HG03103 (cell line): ENCODE measurements around the gene TTC23.
"Not testable (repeated sequence)": the region's sequence is repeated elsewhere in the genome, so short reads cannot be mapped to it uniquely, and the experiment has no call there.

Experiments used
- ATAC-seq: cut with Tn5 transposase; IDR thresholded peaks from one replicate; pipeline ENCODE4 v1.9.1; 2021; ENCODE audit warnings: low read depth; ENCODE audit not compliant: unreplicated experiment

Gene TTC23

DNA sequence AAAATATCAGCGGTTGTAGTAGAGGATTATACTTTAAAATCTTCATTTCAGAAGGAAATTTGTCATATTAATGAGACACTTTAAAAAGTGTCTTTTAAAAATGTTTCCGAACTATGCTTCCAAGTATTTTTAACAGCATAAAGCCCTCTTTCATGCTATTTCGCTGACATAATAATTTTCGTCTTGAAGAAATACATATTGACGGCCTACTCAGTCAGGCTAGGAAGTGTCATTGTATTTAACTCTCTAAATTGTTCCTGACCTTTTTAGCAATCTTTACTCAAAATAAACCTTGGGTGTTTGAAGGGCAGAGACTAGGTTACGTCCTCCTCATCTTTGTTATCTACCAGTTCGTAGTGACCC, 1.1 kb upstream of the TTC23 start:
- no peak for ATAC-seq

DNA sequence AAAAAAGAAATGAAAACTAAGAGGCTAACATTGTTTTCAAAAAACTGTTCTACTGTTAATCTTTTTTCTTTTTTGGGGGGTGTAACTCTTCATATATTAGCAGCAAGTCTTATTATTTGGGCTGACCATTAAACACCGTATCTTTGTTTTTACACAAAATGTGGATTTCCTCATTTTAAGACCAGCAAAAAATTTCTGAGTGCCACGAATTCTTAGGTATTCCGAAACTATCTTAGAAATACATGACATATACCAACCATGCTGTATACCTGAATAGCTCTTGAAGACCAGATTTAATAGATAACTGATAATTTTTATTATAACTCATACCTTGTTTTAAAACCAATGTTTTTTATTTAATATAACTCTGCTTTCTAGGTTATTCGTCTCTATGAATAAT, 620 bp upstream of the TTC23 start:
- no peak for ATAC-seq

DNA sequence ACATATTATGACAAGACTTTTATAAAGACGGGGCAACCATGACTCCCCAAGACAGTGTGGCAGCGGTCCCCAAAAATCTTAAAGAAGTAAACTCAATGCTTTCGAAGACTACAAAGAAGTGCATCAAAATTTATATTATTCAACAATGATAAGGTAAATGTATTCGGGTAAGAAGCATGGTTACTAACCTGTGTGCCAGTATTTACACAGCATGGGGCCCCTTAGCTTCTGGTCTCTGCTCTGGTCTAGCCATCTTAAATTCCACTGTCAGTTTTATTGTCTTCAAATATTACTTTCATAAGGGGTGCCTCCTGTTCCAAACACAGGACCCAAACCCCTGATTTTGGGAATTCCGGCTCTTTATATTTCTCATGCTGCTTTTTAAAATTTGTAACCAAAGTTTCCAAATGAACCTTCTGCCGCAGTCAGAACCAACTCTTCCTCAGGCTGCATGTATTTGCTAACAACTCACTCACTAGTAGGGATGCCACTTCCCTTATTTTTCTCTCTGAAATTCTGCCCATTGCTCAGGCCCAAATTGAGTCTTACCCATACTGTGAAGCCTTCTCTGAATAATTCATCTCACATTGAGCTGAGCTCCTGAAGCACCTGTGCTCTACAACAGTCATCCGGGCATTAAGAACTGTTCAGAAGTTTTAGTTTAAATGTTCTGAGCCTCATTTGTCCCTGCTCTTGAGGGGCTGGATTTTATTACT, 1.2 kb downstream of the TTC23 start:
- no peak for ATAC-seq

DNA sequence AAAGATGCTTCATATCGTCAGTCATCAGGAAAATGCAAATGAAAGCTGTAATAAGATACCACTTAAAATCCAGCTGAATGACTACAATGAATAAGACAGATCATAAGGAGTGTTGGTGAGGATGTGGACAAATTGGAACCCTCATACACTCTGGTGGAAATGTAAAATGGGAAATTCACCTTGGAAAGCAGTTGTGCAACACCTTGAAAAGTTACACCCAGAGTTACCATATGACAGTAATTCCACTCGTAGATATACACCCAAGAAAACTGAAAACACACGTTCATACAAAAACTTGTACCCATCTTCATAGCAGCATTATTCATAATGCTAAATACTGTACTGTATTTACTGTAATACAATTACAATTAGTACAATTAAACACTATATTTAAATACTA, 2.3 kb downstream of the TTC23 start:
- ATAC-seq, result no peak

DNA sequence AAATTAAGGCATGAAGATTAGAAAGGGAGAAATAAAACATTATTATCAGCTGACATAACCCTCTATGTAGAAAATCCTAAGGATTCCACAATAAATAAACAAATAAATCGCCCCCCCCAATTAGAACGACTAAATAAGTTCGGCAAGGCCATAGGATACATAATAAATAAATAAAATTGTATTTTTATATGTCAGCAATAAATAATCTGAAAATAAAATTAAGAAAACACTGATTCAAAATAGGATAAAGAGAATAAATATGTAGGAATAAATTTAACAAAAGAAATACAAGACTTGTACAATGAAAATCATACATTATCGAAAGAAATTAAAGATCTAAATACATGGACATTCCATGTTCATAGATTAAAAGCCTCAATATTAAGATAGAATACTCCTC, 5.1 kb downstream of the TTC23 start:
- no peak for ATAC-seq

DNA sequence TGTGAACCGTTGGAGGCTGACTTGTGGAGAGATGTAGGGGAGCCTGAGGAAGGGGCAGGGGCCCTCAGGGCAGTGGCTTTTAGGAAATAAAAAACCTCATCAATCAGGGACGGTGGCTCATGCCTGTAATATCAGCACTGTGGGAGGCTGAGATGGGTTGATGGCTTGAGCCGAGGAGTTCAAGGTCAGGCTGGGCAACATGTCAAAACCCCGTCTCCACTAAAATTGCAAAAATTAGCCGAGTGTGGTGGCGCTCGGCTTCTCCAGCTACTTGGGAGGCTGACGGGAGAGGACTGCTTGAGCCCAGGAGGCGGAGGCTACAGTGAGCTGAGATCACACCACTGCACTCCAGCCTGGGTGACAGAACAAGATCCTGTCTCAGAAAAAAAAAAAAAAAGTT, 7.6 kb downstream of the TTC23 start:
- ATAC-seq, result no peak

DNA sequence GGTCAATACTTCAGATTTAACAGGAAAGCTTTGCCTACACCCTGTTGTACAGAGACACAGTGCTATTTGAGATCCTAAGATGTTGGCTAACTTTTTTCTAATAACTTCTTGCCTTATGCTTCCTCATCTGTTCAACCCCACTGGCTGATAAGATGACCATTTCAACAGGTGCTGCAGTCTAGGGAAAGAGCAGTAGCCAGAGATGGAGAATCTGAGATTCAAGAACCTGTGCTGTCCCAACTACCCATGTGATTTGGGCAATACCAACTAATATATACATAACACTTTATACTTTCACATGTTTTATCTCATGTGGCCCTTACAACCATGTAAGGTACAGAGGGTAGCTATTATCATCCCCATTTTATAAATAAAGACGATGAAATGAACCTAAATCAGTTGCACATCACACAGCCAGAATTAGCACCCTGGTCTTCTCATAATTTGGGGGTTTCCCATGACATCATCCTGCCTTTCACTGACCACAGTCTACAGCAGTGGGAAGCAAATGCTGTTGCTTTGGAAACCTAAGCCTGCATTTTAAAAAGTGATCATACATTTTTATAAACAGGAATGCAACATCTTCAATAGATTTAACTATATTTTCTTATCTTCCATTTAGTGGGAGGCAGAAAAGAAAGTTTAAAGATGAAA, 9.7 kb downstream of the TTC23 start:
- ATAC-seq, result peak; percentile 88

DNA sequence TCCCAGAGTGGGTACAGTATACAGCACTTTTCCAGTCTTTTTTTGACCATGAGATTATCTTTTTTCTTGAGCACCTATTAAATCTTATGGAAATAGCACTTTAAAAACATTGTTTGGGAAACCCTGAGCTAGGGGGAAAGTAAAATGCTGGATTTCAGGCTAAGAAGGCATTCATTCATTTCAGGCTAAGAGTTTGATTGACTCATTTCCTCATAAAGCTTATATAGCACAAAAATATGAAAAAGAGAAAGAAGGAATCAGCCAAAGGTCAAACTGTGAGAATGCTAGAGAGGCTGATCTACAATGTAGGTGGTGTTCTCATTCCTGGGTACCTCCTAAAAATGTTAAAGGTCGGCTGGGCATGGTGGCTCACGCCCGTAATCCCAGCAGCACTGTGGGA, 10.5 kb downstream of the TTC23 start:
- no peak for ATAC-seq

DNA sequence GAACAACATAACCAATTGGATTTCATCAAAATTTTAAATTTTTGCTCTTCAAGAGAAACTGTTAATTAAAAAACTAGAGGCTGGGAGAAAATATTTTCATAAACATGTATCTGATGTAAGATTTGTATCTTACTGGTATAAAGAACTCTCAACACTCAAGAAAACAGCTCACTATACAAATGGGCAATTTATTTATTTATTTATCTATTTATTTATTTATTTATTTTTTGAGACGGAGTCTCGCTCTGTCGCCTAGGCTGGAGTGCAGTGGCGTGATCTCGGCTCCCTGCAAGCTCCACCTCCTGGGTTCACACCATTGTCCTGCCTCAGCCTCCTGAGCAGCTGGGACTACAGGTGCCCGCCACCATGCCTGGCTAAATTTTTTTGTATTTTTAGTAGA, 15.2 kb downstream of the TTC23 start:
- not testable (repeated sequence) for ATAC-seq

DNA sequence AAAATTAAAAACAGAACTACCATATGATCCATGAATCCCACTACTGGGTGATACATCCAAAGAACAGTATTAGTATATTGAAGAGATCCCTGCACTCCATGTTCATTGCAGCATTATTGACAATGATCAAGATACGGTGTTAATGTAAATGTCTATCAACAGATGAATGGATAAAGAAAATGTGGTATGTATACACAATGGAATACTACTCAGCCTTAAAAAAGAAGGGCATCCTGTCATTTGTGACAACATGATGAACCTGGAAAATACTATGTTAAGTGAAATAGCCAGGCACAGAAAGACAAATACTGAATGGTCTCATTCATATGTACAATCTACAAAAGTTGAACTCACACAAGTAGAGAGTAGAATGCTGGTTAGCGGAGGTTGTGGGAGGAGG, 16.6 kb downstream of the TTC23 start:
- no peak for ATAC-seq

DNA sequence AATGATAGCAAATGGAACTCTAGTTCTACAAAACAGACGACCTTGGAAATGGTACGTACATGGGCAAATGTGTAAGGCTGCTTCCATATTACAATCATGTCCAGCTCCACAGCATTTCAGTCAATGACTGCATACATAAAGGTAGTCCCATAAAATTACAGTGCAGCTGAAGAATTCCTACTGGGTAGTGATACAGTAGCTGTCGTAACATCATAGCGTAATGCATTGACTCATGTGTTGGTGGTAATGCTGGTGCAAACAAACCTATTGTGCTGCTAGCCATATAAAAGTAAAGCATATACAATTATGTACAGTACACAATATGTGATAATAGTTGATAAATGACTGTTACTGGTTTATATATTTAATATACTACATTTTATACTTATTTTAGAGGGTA, 18.5 kb downstream of the TTC23 start:
- no peak for ATAC-seq

DNA sequence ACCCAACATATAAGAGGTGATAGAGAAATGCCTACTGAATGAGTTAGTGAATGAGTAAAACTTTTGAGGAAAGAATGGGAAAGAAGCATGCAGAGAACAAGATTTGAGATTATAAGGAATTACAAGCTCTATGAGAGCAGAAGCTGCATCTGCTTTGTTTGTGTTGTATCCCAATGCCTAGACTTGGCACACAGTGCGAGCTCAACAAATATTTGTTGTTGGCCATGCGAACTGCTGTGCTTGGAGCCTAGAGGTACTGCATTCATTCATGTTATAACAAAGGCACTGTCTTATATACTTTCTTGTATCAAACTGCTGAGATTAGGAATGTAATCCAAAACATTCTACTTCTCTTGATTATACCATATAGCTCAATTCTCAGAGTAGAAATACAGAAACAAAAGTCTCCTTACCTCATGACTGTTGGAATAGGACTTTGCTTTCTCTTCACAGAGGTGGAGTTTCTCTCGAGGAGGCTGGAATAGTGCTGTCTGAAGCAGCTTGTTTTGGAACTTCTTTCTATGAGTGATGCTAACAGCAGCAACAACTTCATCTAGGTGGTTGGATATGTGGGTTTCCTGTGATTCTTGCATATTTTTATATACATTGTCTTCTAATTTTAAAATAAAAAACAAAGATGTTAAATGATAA, 21.1 kb downstream of the TTC23 start:
- no peak for ATAC-seq

DNA sequence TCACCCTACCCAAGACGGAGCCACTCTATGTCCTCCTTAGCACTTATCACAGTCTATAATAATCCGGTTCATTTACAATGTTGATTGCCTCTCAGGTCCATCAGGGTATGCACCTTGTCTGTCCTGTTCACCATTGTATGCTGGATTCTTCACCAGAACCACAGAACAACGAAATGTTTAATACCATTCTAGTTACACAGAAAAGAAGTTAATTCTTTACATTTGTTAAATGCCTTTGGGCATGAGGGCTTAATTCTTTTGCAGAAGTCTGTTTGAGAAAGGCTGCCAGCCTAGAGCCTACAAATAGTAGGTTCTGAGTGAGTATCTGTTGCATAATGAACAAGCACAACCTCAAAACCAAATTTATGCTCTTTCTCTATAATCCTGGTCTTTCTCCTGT, 22.6 kb downstream of the TTC23 start:
- no peak for ATAC-seq

DNA sequence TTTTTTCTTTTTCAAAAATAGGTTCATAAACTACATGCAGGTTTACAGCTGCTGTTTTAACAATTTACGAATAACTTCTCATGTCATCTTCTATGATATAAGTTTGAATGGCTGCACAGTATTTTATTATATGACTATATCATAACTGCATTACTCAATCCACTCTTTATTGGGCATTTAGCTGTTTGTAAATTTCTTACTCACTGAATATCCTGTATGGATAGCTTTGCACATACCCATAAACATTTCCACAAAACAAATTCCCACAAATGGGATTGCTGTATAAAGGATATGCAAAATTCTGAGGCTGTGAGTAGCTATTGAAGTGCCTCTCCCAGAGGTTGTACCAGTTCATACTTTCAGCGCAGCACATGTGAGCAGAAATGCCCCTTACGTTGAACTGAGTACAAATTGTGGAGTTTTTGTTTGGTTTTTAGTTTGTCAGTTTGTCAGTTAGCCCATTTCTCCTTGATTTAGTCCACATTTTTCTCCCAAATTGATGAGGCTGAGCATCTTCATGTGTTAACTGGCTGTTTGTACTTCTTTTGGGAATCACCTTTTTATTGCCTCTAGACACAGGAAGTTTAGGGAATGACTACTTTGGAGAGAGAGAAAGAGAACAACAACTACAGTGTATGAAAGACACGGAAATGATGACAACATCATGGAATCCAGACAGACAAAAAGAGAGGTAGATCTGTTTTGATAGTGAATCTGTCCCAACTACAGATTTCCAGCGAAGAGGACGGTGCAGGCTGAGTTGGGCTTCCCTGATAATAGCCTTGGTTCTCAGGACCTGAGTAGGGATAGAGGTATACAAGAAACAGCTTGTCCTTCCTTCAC, 24.8 kb downstream of the TTC23 start:
- ATAC-seq, result no peak

DNA sequence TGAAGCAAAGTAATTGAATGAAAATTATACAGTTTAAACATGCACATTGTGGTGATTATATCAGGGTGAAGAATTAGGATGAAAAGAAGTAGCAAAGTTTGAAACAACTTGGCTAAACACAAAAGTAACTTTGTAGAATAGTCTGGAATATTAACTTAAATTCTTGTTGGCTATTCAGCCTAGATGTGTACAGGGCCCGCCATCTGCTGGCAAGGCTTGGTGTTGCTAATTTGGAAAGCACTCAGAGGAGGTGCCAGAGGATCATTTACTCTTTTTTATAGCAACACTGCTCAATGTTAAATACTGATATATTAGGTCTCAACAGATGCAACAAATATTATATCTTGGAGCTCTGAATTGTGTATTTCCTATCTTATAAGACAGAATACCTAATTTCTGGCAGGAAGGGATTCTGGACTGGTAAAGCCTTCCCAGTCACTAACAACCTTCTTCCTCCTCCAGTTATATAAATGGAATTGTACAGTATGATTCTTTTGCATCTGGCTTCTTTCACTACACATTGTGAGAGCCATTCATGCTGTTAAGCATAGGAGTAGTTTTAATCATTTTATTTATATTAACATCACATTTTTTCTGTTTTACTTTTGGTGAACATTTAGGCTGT, 36.1 kb downstream of the TTC23 start:
- ATAC-seq, result no peak

DNA sequence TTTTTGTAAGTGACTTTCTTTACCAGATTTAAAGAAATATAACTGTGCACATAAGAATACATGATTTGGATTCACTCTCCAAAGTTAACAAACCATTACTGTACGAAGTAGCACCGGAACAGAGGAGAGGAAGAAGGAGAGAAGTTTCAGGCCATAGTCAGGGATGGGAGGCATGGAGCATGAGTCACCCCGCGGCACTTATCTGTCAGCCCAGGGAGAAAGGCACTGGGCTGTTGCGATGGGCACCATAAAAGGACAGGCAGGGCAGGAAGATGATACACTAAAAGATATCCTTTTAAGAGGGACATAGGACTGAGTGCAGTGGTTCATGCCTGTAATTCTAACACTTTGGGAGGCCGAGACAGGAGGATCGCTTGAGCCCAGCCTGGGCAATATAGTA, 37.0 kb downstream of the TTC23 start:
- ATAC-seq, result no peak

DNA sequence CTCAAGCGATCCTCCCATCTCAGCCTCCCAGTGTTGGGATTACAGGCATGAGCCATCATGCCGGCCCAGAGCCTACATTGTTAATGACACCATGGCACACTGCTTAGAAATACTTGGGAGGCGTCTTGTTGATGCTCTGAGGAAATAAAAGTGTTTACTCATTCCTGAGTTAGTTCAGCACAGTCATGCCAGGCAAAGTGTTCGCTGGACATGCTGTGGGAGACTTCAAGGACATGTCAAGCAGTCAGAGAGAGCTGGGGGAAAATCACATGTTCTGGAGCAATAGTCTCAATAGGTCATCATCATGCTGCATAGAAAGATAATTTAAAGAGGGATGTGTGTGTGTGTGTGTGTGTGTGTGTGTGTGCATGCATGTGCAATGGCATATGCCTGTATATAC, 37.5 kb downstream of the TTC23 start:
- no peak for ATAC-seq

DNA sequence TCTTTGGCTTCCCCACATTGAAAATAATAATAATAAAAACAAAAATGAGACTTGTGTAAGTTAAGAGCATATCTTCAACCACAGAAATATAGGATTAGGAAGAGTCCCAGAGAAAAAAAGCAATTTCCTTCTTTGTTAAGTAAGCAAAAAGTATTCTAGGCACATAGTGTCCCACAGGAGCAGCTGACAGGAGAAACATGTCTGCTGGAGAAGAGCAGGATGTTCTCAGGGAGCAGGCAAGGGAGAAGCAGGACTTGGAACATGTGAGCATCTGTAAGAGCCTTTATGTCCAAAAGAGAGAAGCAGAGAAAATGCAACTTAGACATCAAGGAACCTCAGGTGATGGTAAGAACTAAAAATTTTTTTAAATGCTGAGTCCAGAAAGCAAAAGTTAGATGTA, 39.0 kb downstream of the TTC23 start:
- no peak for ATAC-seq

DNA sequence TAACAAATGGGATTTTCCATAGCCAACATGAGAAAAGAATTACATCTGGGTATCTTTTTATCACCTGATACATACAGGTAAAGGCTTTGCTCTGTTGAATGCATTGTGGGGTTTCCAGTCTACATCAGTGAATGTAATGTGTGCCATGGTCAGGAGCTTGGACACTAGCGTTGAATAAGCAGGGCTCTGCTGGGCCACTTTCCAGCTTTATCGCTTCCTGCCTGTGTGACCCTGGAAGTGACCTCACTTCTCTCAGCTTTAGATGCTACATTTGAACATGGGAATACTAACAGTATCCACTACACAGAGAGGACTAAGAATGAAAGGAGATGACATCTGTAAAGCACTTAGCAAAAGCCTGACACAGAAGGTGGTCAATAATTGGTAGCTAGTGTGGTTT, 40.1 kb downstream of the TTC23 start:
- ATAC-seq, result no peak

DNA sequence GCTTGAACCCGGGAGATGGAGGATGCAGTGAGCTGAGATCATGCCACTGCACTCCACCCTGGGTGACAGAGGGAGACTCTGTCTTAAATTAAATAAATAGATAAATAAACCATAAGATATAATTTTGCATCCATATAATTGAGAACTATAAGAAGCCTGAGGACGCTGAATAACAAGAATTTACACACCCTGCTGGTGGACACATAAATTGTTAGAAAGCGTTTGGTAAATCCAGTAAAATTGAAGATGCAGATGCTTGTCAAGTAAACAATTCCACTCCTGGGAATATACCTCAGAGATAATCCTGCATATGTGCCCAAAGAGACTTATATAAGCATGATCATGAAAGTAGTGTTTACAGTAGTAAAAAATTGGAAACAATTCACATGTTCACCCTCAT, 41.7 kb downstream of the TTC23 start:
- no peak for ATAC-seq

DNA sequence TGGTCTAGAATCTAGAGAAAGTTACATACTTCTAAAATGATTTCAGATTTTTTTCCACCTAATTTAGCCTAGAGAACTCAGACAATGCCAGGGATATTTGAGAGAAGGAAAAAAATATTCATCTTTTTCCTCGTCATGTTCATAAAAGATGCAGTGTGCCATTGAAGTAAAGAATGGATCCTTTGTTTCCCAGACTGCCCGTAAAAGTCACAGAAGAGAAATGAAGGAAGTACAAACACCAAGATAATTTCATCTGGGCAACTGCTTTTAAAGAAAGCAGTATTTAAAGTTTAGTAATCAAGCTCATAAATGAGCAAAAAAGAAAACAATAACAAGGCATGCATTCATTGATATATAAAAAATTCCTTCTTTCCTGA, 47.2 kb downstream of the TTC23 start:
- ATAC-seq, result no peak
